Measurements from ENCODE around the gene RPTOR. TPM values are rescaled to one million over a fixed set of nuclear protein-coding genes. Genes with fewer than 3 reads are reported as not detected.

RPTOR gene
- total RNA-seq, 1 experiment from 2014 or later: 25.1 TPM

DNA sequence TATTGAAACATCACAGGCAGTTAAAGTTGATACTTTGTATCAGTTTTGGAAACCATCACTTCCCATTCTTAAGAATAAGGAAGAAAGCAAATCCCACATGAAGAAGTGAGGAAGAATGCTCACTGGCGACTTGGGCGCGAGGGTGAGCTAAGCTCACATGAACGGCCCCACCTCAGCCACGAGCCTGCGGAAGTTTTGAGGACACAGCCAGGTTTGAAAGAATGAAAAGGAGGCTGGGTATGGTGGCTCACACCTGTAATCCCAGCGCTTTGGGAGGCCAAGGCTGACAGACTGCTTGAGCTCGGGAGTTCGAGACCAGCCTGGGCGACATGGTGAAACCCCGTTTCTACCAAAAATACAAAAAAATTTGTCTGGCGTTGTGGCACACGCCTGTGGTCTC is 336.7 kb downstream of the RPTOR start:
- no peak overlapping the region for H2BK20ac ChIP-seq (ENCODE audit: low read depth, low read length, poor library complexity, severe bottlenecking)
- no peak overlapping the region for H4K8ac ChIP-seq (replicated peaks; ENCODE audit: insufficient read length, low read depth, low read length)
- no peak overlapping the region for H4K91ac ChIP-seq (ENCODE audit: insufficient read length, low read depth, low read length)
- H2AFZ ChIP-seq (ENCODE audit: low read length): no peak overlapping the region
- WGBS (ENCODE audit: extremely low coverage, insufficient read length, low lambda C conversion rate): no CpG with 5 or more reads among the region's 13 CpGs
- H2BK15ac ChIP-seq (ENCODE audit: low read depth, low read length): no peak overlapping the region
- no peak overlapping the region for H2BK12ac ChIP-seq (ENCODE audit: insufficient read length, low read depth, low read length)
- no peak overlapping the region for H3K18ac ChIP-seq (ENCODE audit: insufficient read length, low read depth, low read length)
- H3K4ac ChIP-seq (ENCODE audit: low read depth, low read length): no peak overlapping the region
- no peaks in the 10 kb centered on the region for H3K9me3 ChIP-seq (ENCODE audit: control insufficient read depth, low read depth, low read length)
- H3K4me1 ChIP-seq (ENCODE audit: insufficient read depth, low read length): no peaks in the 10 kb centered on the region
- H3K79me2 ChIP-seq (ENCODE audit: insufficient read depth, low read length): no peaks in the 10 kb centered on the region
- no peak overlapping the region for H3K27ac ChIP-seq (ENCODE audit: insufficient read length, low read depth, low read length)
- H3K9ac ChIP-seq (ENCODE audit: extremely low read depth, insufficient read length, low read length): no peak overlapping the region
- no peak overlapping the region for H3K27ac Mint-ChIP-seq
- no peak overlapping the region for H2AK5ac ChIP-seq (ENCODE audit: insufficient read length, low read length)
- no peak overlapping the region for H3K14ac ChIP-seq (ENCODE audit: insufficient read depth, low read length)
- no peak overlapping the region for H2BK5ac ChIP-seq (ENCODE audit: insufficient read length, low read length)
- no peaks in the 10 kb centered on the region for H3K23me2 ChIP-seq (ENCODE audit: insufficient read length, low read depth, low read length, poor library complexity, severe bottlenecking)
- TF ChIP-seq, protein P1, sequence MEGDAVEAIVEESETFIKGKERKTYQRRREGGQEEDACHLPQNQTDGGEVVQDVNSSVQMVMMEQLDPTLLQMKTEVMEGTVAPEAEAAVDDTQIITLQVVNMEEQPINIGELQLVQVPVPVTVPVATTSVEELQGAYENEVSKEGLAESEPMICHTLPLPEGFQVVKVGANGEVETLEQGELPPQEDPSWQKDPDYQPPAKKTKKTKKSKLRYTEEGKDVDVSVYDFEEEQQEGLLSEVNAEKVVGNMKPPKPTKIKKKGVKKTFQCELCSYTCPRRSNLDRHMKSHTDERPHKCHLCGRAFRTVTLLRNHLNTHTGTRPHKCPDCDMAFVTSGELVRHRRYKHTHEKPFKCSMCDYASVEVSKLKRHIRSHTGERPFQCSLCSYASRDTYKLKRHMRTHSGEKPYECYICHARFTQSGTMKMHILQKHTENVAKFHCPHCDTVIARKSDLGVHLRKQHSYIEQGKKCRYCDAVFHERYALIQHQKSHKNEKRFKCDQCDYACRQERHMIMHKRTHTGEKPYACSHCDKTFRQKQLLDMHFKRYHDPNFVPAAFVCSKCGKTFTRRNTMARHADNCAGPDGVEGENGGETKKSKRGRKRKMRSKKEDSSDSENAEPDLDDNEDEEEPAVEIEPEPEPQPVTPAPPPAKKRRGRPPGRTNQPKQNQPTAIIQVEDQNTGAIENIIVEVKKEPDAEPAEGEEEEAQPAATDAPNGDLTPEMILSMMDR (conservative IDR thresholded peaks at IDR 0.05): no peak
- peaks cover 19 to 28% of the 10 kb centered on the region in 2 experiments for H3K4me1 Mint-ChIP-seq
- H2BK120ac ChIP-seq (ENCODE audit: low read depth, low read length, poor library complexity, severe bottlenecking): no peak overlapping the region
- H4K5ac ChIP-seq (ENCODE audit: insufficient read length, low read depth, low read length): no peak overlapping the region
- H3K79me1 ChIP-seq (ENCODE audit: insufficient read depth, low read depth, low read length, poor library complexity, severe bottlenecking): no peaks in the 10 kb centered on the region
- no peak for DNase-seq
- H3K4me3 Mint-ChIP-seq: no peak overlapping the region
- H3K4me2 ChIP-seq (ENCODE audit: insufficient read depth, insufficient read length, low read length): no peak overlapping the region
- H3T11ph ChIP-seq (ENCODE audit: low read length): no peak overlapping the region
- H3K56ac ChIP-seq (ENCODE audit: insufficient read length, low read depth, low read length): no peak overlapping the region
- H3K27me3 Mint-ChIP-seq (ENCODE audit: low read depth): peaks cover 2% of the 10 kb centered on the region; the same call in 1 of the 2 replicates
- H3K27me3 ChIP-seq (ENCODE audit: insufficient read depth, low read length): no peaks in the 10 kb centered on the region
- H4K20me1 ChIP-seq (ENCODE audit: control insufficient read depth, insufficient read depth, insufficient read length): no peaks in the 10 kb centered on the region
- no peak overlapping the region for H3K23ac ChIP-seq (ENCODE audit: insufficient read length, low read depth, low read length)
- peaks cover 6 to 51% (median 38%) of the 10 kb centered on the region in 3 experiments; a peak in 6 of 7 replicates for H3K36me3 Mint-ChIP-seq (ENCODE audit: insufficient read depth in 1 of 3, low read depth in 3 of 3)
- peaks cover 0 to 2% of the 10 kb centered on the region in 2 experiments; a peak in 2 of 5 replicates for H3K9me3 Mint-ChIP-seq

Measured in H9 (cell line).